ENCODE results near the gene DHFR.
A peak's percentile ranks its signal among the peaks of the same experiment; 100 is the strongest.

DHFR gene

DNA sequence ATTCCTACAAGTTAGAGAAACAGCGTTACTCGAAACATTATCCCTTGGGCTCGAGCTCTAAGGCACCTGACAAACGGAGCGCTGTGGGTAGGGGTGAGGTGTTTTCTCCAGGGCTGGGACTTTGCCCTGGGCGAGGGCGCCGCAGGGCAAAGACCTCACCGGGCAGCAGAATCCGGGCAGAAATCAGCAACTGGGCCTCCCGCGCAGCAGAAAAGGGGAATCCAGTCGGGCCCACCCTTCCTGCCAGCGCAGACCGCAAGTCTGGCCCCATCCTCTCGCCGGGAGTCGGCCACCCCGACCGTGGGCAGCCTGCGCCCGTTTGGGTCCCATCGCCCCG, 761 bp downstream of the DHFR start:
- DNase-seq: no peak

DNA sequence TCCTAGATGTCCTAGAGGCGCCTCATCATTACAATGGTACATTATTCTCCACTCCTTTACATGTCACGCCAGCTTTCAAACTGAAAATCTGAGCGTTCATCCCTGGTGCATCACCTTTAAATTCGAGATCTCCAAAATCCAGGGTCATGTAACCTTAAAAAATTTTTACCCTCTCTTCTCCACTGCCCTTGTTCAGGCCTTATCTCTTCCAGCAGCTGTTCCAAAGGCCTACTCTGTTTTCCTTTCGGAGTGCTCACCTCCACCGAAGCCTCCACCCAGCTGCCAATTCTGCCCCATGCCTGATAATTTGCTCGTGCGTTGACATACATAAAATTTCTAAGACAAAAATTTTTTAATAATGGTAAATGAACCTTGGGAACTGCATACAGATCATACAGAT, 1.3 kb downstream of the DHFR start:
- DNase-seq: no peak

DNA sequence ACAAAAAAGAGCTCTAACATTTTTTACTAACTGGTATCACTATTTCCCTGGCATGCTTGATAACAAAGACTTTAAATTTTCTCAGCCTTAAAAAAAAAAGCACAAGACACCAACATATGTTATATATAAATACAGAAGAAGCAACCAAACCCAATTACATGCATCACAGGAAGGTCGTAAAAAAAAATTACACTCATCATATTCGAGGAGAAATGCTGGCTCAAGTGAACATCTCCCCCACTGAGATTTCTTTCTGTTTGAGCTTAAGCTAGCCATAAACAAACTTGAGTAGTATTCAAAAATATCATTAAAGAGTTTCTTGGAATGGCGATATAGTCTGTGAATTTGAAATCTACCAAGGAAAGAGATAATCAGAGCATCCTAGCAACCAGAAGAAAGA, 7.9 kb downstream of the DHFR start:
- DNase-seq: no peak

DNA sequence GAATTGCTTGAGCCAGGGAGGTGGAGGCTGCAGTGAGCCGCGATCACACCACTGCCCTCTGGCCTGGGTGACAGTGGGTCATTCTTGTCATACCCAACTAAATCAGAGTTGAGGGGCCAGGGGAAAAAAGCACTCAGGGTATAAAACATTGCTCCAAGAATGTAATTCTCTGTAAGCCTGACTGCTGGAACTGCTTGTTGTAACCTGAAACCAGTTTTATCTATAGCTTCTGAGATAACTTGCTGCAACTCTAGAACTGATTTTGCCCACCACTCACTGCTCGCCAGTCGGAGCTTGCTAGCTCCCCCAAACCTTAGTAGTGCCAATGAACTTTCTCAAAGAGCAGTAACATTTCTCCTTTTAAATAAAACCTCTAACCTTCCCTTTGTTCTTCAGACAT, 9.9 kb downstream of the DHFR start:
- no peak for DNase-seq

DNA sequence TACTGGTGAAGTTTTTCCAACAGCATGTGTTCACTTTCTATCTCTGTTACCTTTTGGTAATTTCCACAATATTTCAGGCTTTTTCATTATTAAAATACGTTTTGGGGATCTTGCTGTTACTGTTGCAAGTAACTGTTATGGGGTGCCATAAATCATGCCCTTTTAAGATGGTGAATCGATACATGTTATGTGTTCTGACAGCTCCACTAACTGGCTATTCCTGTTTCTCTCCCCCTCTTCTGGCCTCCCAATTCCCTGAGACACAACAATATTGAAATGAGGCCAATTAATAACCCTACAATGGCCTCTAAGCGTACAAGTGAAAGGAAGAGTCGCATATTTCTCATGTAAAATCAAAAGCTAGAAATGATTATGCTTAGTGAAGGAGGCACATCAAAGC, 13.4 kb downstream of the DHFR start:
- DNase-seq: no peak

DNA sequence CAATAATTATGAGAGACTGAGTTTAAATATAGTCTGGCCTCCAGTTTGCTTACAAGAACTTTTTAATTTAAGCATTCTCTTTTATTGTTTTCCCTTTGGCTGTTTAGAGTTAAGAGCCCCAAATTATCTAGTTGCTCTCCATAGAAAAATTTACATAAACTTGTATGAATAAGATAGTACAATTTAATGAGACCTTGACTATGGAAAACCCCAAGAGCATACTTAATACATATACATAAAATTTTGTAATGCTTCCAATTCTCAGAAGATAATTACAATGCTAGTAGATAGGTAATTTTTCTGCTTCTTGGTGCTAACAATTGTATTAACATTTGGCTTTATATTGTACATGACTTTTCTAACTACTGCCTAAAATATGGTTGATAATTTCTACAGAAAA, 20.6 kb downstream of the DHFR start:
- DNase-seq: no peak

DNA sequence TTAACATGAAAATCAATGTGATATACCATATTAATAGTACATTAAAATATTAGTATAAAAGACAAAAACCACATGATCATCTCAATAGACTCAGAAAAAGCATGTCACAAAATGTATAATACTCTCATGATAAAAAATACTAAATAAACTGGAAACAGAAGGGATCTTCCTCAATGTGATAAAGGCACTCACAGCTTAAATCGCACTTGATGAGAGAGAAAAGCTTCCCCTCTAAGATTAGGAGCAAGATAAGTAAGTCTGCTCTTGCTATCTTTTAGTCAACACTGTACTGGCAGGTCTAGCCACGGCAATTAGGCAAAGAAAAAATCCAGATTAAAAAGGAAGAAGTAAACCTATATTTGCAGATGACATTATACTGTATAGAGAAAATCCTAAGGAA, 22.1 kb downstream of the DHFR start:
- no peak for DNase-seq

DNA sequence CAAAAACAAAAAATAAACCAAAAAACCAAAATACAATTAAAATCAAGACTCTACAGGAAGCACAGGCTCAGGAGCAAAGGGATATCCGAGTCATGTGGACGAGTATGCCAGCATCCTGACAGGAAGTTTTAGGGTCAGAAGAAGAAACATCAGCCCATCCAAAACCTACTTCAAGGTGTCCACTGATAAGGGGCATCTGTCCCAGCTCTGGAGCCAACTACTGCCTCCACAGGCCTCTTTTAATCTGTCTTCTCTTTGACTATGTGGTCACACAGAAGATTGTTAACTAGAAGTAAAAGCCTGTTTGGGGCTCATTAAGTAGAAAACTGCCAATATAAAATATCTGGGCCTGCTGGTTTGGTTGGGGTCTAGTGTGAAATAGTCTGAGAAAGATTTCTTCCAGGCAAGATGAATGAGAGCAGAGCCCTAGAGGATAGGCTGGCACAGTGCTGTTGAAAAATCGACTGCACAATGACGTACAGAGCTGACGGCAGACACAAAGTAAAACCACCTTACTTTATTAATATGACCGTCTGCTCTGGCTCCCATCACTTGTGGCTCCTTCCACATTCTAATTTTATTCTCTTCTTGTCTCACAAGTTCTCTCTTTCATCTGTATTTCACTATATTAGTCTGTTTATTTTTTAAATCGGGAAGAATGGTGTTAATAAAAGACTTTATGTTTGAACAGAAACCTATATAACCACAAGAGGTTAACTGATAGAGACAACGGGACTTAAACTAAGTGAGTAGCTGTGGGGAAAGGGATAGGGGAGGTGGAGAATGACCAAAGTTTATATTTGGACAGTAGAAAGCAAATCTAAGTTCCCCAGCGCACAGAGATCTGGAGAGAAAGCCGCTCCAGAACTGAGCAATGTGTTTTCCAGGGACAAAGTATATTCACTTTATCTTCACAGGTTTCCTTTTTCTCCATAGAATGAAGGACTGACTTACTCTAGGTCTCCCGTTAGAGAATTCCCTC, 23.2 kb downstream of the DHFR start:
- DNase-seq: no peak

DNA sequence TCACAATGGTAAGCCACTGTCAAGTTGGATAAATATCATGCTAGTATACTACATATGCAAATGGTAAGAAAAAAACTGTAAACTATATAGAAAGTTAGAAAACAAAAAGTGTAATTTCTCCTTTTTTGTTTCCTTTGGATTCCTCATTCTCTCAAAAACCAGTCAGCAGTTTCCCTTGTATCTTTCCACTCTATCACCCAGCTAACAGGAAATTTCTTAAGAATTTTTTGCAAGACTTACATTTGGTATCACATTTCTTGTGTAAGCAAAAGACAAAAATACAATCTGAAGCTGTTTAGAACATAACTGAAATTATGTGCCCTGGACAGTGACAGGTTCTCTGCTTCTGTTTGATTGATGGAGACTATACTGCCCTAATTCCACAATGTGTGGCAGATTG, 25.5 kb downstream of the DHFR start:
- DNase-seq: no peak

DNA sequence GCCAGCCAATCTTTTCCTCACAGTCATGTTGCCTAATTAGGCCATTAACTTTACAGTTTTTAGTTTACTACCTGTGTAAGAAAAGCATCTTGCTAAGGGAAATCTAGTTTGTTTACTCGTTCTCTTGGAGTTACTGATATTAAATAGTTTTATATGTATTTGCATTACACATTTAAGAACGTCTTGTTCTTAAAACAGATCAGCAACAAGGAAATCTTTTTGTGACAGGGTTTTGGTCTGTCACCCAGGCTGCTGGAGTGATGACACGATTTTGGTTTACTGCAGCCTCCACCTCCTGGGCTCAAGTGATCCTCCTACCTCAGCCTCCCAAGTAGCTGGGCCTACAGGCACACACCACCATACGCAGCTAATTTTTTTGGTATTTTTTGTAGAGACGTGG, 29.6 kb downstream of the DHFR start:
- DNase-seq: no peak

DNA sequence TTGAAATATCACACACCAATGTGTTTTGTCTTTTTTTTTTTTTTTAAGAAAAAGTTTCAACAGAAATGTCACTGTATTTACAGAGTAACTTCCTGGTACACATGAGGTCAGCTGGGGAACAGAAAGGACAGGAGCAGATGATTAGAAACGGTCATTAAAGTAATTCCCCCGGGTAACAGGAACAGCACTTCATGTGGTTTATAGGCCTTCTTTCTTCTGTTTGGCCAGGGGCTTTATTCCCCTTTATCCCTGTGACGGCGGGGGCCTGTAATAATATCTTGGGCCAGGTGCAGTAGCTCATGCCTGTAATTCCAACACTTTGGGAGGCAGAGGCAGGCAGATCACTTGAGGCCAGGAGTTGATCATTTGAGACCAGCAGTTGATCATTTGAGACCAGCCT, 30.8 kb downstream of the DHFR start:
- peak; percentile 59 for DNase-seq

DNA sequence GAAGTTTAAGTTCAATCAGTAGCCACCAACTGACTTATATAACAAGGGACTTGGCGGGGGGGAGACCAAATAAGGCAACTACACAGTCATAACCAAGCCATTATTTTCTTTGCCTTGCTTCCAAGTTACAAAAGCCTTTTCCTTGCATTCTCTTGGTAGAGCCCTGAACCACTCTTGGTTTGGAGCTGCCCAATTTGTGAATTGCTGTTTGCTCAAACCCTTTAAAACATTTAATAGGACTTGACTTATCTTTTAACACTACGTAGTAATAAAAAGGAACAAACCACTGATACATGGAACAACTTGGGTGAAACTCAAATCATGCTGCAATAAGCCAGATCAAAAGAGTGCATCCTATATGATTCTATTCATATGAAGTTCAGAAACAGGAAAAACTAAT, 32.0 kb downstream of the DHFR start:
- DNase-seq: no peak

DNA sequence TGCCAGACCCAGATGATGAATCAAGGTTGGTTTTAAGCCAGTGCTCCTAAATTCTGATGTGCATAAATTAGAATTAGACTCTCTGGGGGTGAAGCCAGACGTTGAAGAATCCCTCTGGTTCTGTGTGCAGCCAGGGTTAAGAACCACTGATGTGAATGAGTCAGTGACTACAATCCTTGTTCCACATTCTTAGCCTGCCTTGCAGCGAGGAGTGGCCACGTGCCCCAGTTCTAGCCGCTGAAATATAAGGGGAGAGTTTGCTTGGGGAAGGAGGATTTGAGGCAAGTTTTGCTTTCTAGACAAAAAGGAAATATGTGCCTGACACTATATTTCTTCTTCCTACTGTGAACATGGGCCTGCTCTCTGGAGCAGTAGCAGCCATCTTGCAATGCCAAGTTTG, 34.6 kb downstream of the DHFR start:
- no peak for DNase-seq

DNA sequence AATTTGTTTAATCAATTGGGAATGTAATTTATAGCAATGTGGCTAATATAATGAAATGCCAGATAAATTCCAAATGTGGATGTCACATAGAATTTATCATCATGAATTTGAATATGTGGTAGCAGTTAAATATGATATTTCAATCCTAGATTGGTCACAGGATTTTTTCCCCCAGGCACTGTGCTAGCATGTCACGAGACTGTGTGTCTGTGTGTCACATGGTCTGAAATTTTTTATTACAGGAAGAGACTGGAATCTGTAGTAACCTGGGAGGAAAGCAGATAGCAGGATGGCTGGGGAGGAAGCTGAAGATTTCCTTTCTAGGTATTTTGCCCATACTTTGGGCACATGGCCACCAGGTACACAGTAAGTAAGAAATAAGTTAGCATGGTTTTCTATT, 35.7 kb downstream of the DHFR start:
- no peak for DNase-seq

DNA sequence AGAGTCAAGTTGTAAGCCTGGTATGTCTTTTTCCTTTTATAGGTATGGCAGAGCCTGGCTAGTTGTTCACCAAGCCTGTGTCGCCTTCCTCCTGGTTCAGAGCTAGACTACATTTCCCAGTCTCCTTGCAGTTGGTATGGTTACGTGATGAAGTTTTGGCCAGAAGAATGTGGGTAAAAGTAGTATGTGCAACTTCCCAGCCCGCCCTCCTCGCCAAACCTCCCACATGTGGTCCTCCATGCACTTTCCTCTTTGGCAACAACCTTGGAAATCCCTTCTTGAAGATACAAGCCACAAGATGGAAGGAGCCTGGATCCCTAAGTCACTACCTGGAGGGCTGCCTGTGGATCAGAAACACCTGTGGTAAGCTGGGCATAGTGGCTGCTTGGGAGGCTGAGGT, 36.3 kb downstream of the DHFR start:
- DNase-seq: no peak

DNA sequence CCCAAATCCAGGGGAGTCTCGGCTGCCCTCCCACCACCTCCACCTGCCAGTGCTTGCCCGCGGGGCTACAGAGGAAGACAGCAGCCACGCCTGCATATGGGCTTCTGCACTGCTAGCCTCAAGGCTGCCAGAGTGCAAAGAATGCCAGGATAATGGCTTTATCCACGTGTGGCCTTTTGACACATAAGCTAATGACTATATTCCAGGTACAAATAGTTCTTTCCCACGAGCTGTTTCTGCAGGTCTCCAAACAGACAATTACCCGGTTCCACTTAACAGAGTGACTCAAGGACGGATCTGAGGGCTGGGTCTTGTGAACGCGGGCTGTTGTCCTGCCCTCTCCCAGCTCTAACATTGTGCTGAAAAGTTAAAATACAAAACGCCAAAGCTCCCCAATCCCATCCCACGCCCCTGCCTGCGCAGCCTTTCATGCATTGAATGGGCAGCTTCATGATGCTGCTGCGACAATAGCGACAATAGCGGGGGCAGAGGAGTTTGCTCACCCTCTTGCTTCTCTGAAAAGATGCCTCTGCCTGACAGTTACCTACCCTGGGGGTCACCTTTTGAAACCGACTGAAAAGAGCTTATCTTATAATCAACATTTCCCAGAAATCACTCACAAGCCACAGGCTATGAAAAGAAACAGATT, 39.4 kb downstream of the DHFR start:
- no peak for DNase-seq

DNA sequence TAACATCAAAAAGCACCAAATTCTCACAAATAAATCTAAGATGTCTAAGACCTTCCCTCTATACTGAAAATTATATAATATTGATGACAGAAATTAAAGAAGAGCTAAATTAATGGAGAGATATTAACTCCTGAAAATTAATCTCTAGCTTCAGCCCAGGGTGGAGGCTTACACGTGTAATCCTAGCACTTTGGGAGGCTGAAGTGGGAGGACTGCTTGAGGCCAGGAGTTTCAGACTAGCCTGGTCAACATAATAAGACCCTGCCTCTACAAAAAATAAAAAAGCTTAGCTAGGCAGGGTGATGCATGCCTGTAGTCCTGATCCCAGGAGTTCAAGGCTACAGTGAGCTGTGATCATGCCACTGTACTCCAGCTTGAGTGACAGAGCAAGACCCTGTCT, 45.1 kb downstream of the DHFR start:
- DNase-seq: no peak

DNA sequence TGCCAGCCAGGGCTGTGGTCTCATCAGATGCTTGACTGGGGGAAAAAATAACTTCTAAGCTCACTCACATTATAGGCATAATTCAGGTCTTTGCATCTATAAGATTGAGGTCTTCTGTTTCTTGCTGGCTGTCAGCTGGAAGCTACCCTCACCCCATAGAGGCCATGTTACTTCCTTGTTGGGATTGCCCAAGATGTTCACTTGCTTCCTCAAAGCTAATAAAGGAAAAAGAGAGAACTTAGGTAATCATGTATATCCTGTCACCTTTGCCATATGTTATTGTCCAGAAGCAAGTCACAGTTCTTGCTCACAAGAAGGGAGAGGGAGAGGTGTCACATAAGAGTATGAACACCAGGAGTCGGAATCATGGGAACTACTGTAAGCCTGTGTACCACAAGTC, 46.1 kb downstream of the DHFR start:
- no peak for DNase-seq

DNA sequence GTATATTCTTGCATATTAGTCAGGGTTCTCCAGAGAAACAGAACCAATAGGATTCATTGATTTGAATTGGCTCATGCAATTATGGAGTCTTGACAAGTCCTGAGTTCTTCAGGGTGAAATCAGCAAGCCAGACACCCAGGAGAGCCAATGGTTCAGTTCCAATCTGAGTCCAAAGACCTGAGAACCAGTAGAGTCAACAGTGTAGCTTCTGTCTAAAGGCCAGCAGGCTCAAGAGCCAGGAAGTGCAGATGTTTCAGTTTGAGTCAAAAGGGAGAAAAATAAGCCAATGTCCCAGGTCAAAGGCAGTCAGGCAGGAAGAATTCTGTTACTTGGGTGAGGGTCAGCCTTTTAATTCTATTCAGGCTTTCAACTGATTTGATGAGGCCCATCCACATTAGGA, 47.0 kb downstream of the DHFR start:
- no peak for DNase-seq

DNA sequence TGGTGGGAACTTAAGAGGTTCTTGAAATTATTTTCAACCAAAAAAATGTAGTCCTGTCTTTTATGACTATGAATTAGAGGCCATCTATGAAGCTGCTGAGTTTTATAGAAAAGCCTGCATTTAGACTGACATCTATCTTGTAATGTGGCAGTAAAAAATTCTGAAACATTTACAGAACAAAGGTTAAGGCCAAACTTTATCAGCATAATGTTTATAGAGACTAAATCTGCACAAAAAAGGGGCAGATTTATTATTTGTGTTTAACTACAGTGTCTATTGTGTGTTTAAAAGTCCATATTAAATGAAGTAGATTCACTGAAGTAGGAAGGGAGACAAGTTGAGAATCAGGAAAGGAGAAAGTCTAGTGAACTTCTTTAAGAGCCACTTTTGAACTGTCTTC, 47.4 kb downstream of the DHFR start:
- no peak for DNase-seq

DNA sequence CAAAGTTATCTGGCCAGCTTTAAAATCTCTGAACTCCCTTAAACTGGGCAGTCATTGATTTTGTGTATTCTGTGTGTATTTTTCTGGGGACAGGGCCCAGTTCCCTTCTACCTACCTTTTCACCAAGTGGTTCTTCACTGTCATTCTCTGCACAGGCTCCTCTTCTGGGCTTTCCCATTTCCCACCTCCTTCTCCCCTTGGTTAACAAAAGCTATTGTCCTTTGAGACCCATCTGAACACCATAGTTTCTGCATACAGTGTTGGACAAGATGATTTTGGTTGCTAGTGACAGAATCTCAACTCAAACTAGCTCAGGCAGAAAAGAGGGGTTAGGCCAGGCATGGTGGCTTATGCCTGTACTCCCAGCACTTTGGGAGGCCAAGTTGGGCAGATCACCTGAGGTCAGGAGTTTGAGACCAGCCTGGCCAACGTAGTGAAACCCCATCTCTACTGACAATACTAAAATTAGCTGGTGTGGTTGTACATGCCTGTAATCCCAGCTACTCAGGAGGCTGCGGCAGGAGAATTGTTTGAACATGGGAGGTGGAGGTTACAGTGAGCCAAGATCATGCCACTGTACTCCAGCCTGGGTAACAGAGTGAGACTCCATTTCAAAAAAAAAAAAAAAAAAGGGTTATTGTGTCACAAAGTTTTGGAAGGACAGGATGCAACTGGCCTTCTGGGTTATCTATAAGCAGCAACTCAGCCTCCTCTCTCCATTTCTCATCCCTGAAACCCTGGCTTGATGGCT, 53.7 kb downstream of the DHFR start:
- no peak for DNase-seq

DNA sequence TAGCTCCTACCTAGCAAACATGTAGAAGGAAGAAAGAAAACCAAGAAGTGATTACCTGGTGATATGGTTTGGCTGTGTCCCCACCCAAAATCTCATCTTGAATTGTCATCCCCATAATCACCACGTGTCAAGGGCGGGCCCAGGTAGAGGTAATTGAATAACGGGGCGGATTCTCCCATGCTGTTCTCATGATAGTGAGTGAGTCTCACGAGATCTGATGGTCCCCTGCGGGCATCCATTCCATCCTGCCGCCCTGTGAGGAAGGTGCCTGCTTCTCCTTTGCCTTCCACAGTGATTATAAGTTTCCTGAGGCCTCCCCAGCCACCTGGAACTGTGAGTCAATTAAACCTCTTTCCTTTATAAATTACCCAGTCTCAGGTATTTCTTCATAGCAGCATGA, 57.3 kb downstream of the DHFR start:
- no peak for DNase-seq

DNA sequence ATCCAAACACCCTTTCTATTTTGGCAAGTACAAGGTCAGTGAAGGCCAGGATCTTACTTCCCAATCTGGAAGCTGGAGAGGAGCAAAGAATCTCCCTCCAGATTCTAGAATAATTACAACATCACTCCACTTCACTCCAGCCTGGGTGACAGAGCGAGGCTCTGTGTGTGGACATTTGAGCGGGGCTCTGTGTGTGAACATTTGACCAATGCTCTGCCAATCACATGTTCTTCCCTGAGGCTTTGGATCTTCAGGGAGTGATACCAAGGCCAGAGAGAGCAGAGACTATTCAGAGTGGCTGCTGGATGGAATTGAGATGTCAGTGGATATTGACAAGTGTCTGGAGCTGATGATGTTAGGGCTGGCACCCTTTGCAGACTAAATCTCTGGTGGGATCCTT, 60.0 kb downstream of the DHFR start:
- no peak for DNase-seq

DNA sequence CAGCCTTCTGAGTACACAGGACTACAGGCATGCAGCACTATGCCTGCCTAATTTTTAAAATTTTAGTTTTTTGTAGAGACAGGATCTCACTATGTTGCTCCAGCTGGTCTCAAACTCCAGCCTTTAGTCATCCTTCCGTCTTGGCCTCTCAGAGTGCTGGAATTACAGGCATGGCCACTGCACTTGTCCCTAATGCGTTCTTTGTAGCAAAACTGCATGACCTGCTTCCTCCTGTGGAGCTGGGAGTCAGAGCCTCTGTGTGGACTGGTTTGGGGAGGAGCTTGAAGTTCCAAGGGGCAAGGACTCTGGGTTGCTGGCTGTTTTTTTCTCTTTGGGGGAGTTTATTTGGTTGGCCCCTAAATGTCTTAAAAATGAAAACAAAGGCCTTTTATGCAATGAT, 62.0 kb downstream of the DHFR start:
- no peak for DNase-seq

Measured in DMS153 (cell line).